Karpas-422 (cell line): ENCODE measurements around the gene TAS1R3. TPM values are rescaled to one million over a fixed set of nuclear protein-coding genes. Genes with fewer than 3 reads are reported as not detected.
"Not testable (repeated sequence)": the region's sequence is repeated elsewhere in the genome, so short reads cannot be mapped to it uniquely, and the experiment has no call there.

Source experiments
- DNase-seq: peaks from one replicate; pipeline ENCODE4 v3.0.0-alpha.2; 2015
- H2AFZ ChIP-seq: fragments of 200-600 bp; sonication (generic); 2 replicates; pipeline ENCODE4 v1.6.1; 2014; ENCODE audit warnings: antibody characterized with exemption, low read length, mixed read lengths
- H3K27ac ChIP-seq: fragments of 200-600 bp; sonication (generic); 2 replicates; pipeline ENCODE4 v1.5.1; 2014; ENCODE audit warnings: mild to moderate bottlenecking, low read length, moderate library complexity
- H3K27me3 ChIP-seq: fragments of 200-600 bp; sonication (generic); 2 replicates; pipeline ENCODE4 v1.6.1; 2014; ENCODE audit warnings: low read length, mixed read lengths
- H3K36me3 ChIP-seq: fragments of 200-600 bp; sonication (generic); 2 replicates; pipeline ENCODE4 v1.6.1; 2014; ENCODE audit warnings: low read length, mixed read lengths; ENCODE audit not compliant: insufficient read depth
- H3K4me1 ChIP-seq: fragments of 200-600 bp; sonication (generic); 2 replicates; pipeline ENCODE4 v1.6.1; 2014; ENCODE audit warnings: mild to moderate bottlenecking, low read length, mixed read lengths
- H3K4me2 ChIP-seq: fragments of 200-600 bp; sonication (generic); 2 replicates; pipeline ENCODE4 v1.6.1; 2014; ENCODE audit warnings: low read length, low read depth, mild to moderate bottlenecking; ENCODE audit not compliant: poor library complexity, severe bottlenecking
- H3K4me3 ChIP-seq: fragments of 200-600 bp; sonication (generic); 2 replicates; pipeline ENCODE4 v1.5.1; 2014; ENCODE audit warnings: mild to moderate bottlenecking, antibody characterized with exemption, low read length, mixed read lengths
- H3K79me2 ChIP-seq: fragments of 200-600 bp; sonication (generic); 2 replicates; pipeline ENCODE4 v1.6.1; 2014; ENCODE audit warnings: mild to moderate bottlenecking, low read length, mixed read lengths
- H3K9ac ChIP-seq: fragments of 200-600 bp; sonication (generic); 2 replicates; pipeline ENCODE4 v1.6.0; 2014; ENCODE audit warnings: low read length
- H3K9me2 ChIP-seq: fragments of 200-600 bp; sonication (generic), shearing (Covaris generic); replicated peaks from 2 replicates; pipeline ENCODE4 v1.6.0; 2014; ENCODE audit warnings: mild to moderate bottlenecking, low read length, moderate library complexity; ENCODE audit not compliant: insufficient read depth
- H3K9me3 ChIP-seq: fragments of 300-700, 200-600 bp; sonication (generic); 2 replicates; pipeline ENCODE4 v1.6.1; 2014; ENCODE audit warnings: low read length, mixed read lengths
- H4K20me1 ChIP-seq: fragments of 200-600 bp; sonication (generic); 2 replicates; pipeline ENCODE4 v1.6.1; 2014; ENCODE audit warnings: mild to moderate bottlenecking, antibody characterized with exemption, low read length, low read depth; ENCODE audit not compliant: insufficient read depth
- total RNA-seq: library from RNA; depleted of rRNA; stranded (reverse); fragments of >200 nt; shearing (Covaris generic); gene quantifications from 2 replicates; pipeline ENCODE4 v1.2.3, GENCODE V29; 2014; ENCODE audit warnings: low replicate concordance

The TAS1R3 gene
- total RNA-seq, 1 experiment from 2014 or later: 49.2 TPM

GRCh38 chr1:1316199-1316598, 14.9 kb upstream of the TAS1R3 start:
- H3K27ac ChIP-seq: 0 out of 2 replicates have a peak overlapping the region, but pooled peaks have one; percentile 37
- not testable (repeated sequence) for H3K9me2 ChIP-seq, H3K4me3 ChIP-seq, H3K27me3 ChIP-seq, H2AFZ ChIP-seq, H3K9me3 ChIP-seq, H3K9ac ChIP-seq, DNase-seq
- H3K4me2 ChIP-seq: peak overlapping the region; percentile 37
- H3K36me3 ChIP-seq: peaks cover 11% of the 10 kb centered on the region
- peaks cover 21% of the 10 kb centered on the region for H3K4me1 ChIP-seq
- H4K20me1 ChIP-seq: peaks cover 11% of the 10 kb centered on the region; the same call in 1 of the 2 replicates
- peaks cover 27% of the 10 kb centered on the region for H3K79me2 ChIP-seq

DNA sequence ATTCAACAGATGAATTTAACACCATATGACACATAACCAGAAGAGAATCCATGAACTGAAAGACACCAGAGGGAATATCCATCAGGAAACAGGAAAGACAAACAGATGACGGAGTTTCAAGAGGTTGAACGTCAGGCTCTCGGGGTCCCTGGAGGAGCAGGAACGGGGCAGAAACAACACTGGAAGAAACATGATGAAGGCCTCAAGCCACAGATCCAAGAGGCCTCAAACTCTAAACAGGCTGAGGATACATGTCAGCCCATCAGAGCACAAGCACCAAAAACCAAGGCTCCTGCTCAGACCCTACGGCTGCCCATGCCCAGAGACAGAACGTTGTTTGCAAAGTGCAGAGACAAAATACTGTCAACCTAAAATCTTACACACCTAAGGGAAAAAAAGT, 13.7 kb upstream of the TAS1R3 start:
- Histone ChIP-seq H3K9me2 (no peaks in the 10 kb centered on the region), H3K4me3 (no peak overlapping the region), H3K36me3 (peaks cover 11% of the 10 kb centered on the region), H3K9ac (no peak overlapping the region), H3K79me2 (peaks cover 38% of the 10 kb centered on the region), H3K4me1 (peaks cover 27% of the 10 kb centered on the region), H2AFZ (no peak overlapping the region), H3K9me3 (no peaks in the 10 kb centered on the region), H4K20me1 (peaks cover 14% of the 10 kb centered on the region; the same call in 1 of the 2 replicates), H3K4me2 (no peak overlapping the region), H3K27ac (no peak overlapping the region), H3K27me3 (no peaks in the 10 kb centered on the region)
- DNase-seq: no peak

- Histone ChIP-seq H3K27ac (no peak overlapping the region), H3K4me2 (no peak overlapping the region), H2AFZ (no peak overlapping the region), H3K27me3 (no peaks in the 10 kb centered on the region), H3K36me3 (peaks cover 11% of the 10 kb centered on the region), H3K79me2 (peaks cover 45% of the 10 kb centered on the region), H3K9ac (no peak overlapping the region), H3K4me3 (no peak overlapping the region), H3K9me3 (no peaks in the 10 kb centered on the region), H4K20me1 (peaks cover 19% of the 10 kb centered on the region), H3K9me2 (no peaks in the 10 kb centered on the region), H3K4me1 (peaks cover 33% of the 10 kb centered on the region)
- DNase-seq: peak; percentile 66
Measured at GRCh38 chr1:1318131-1318652, 12.9 kb upstream of the TAS1R3 start.

- Histone ChIP-seq H3K4me1 (peaks cover 38% of the 10 kb centered on the region), H4K20me1 (peaks cover 23% of the 10 kb centered on the region), H3K27me3 (no peaks in the 10 kb centered on the region), H2AFZ (no peak overlapping the region), H3K4me2 (no peak overlapping the region), H3K79me2 (peaks cover 49% of the 10 kb centered on the region), H3K9me2 (no peaks in the 10 kb centered on the region), H3K4me3 (no peak overlapping the region), H3K9ac (no peak overlapping the region), H3K27ac (no peak overlapping the region), H3K9me3 (no peaks in the 10 kb centered on the region), H3K36me3 (peaks cover 5% of the 10 kb centered on the region)
- DNase-seq: no peak
Measured at GRCh38 chr1:1318777-1319645, 12.1 kb upstream of the TAS1R3 start.

DNA sequence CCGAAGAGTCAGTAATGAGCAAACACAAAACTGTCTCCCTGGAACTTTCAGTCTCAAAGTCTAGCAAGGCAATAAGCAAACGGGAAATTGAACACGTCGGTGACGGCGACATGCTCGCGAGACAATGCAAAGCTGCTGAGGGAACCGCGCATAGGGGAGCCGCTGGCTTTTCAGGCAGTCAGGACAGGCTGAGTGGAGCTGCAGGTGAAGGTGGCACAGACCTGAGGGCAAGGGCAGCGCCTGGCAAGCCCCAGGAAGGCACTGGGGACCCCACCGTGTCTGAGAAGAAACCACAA, 11.5 kb upstream of the TAS1R3 start:
- peaks cover 4% of the 10 kb centered on the region for H3K36me3 ChIP-seq
- H3K4me1 ChIP-seq: peaks cover 38% of the 10 kb centered on the region
- no peak overlapping the region for H3K9ac ChIP-seq
- H3K4me3 ChIP-seq: no peak overlapping the region
- H3K9me2 ChIP-seq: no peaks in the 10 kb centered on the region
- H3K27ac ChIP-seq: no peak overlapping the region
- no peaks in the 10 kb centered on the region for H3K27me3 ChIP-seq
- no peak for DNase-seq
- peaks cover 23% of the 10 kb centered on the region for H4K20me1 ChIP-seq
- H3K4me2 ChIP-seq: no peak overlapping the region
- no peaks in the 10 kb centered on the region for H3K9me3 ChIP-seq
- no peak overlapping the region for H2AFZ ChIP-seq
- H3K79me2 ChIP-seq: peaks cover 53% of the 10 kb centered on the region

- H4K20me1 ChIP-seq: peaks cover 23% of the 10 kb centered on the region
- H3K79me2 ChIP-seq: peaks cover 59% of the 10 kb centered on the region
Measured at GRCh38 chr1:1320666-1321448, 10.2 kb upstream of the TAS1R3 start.

DNA sequence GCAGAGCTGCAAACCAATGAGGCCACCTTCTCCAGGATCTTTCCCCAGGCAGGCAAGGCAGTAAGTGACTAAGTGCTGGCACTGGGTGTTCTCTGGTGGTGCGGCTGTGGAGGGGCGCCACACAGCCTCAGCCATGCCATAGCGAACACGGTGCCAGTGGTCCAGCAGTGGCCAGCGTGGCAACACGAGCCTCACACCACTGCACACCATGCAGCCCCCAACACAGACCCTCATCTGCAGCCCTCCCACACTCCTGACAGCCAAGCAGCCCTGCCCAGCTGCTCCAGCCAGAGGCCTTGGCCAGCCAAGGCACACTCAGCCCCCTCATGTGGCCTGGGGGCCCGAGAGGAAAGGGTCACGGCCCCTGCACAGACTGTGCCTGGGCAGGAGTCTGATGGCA, 9.6 kb upstream of the TAS1R3 start:
- no peak overlapping the region for H3K4me2 ChIP-seq
- no peak for DNase-seq
- no peaks in the 10 kb centered on the region for H3K36me3 ChIP-seq
- peaks cover 33% of the 10 kb centered on the region for H3K4me1 ChIP-seq
- peaks cover 65% of the 10 kb centered on the region for H3K79me2 ChIP-seq
- no peak overlapping the region for H3K4me3 ChIP-seq
- peaks cover 27% of the 10 kb centered on the region for H4K20me1 ChIP-seq
- H2AFZ ChIP-seq: no peak overlapping the region
- no peak overlapping the region for H3K9ac ChIP-seq
- no peak overlapping the region for H3K27ac ChIP-seq
- H3K9me3 ChIP-seq: no peaks in the 10 kb centered on the region
- H3K27me3 ChIP-seq: no peaks in the 10 kb centered on the region
- no peaks in the 10 kb centered on the region for H3K9me2 ChIP-seq

More at GRCh38 chr1:1320666-1321448, 10.2 kb upstream of the TAS1R3 start:
- H3K27ac ChIP-seq: no peak overlapping the region
- DNase-seq: no peak
- no peaks in the 10 kb centered on the region for H3K9me2 ChIP-seq
- H3K4me2 ChIP-seq: no peak overlapping the region
- H3K9ac ChIP-seq: no peak overlapping the region
- peaks cover 31% of the 10 kb centered on the region for H3K4me1 ChIP-seq
- no peak overlapping the region for H3K4me3 ChIP-seq
- H3K36me3 ChIP-seq: no peaks in the 10 kb centered on the region
- no peaks in the 10 kb centered on the region for H3K27me3 ChIP-seq
- no peak overlapping the region for H2AFZ ChIP-seq
- H3K9me3 ChIP-seq: no peaks in the 10 kb centered on the region

DNA sequence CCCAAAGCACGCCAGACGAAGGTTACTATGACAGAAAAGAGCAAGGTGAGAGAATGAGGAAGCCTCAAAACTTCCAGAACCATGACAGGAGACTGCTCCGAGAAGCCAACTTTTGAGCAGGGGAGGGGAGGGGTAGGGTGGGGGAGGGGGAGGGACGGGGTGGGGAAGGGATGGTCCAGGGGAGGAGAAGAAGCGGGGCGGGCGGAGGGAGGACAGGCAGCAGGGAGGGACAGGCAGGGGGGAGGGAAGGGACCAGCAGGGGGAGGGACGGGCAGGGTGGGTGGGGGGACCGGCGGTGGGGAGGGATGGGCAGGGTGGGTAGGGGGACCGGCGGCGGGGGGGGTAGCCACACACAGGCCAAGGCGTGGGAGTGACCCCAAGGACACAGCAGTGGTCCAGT, 8.7 kb upstream of the TAS1R3 start:
- Histone ChIP-seq H3K4me2 (no peak overlapping the region), H2AFZ (no peak overlapping the region), H3K27me3 (no peaks in the 10 kb centered on the region), H3K9ac (no peak overlapping the region), H3K79me2 (peaks cover 71% of the 10 kb centered on the region), H4K20me1 (peaks cover 31% of the 10 kb centered on the region), H3K4me3 (no peak overlapping the region), H3K4me1 (peaks cover 42% of the 10 kb centered on the region), H3K9me3 (no peaks in the 10 kb centered on the region), H3K9me2 (no peaks in the 10 kb centered on the region), H3K27ac (no peak overlapping the region), H3K36me3 (no peaks in the 10 kb centered on the region)
- DNase-seq: no peak
